Activated T-helper 1 cell treated with anti-CD3 and anti-CD28 coated beads, Interleukin-2, amount 50 U/mL, for 16 hours (primary cell): ENCODE measurements around the gene XDH.

Experiments used
- DNase-seq, 2 donors: peaks; one replicate each; pipeline ENCODE4 v3.0.0-alpha.2; 2020; ENCODE audit warnings: low read depth in 1 of 2, low spot score in 1 of 2

Gene XDH

GRCh38 chr2:31286961-31287550 lies 127.5 kb downstream of the XDH start:
- DNase-seq: no peak

GRCh38 chr2:31286230-31286629 lies 128.3 kb downstream of the XDH start:
- DNase-seq: no peak
